HUDEP-2 (cell line): ENCODE measurements around the gene NBR1.
"Not testable (repeated sequence)": the region's sequence is repeated elsewhere in the genome, so short reads cannot be mapped to it uniquely, and the experiment has no call there.

Experiments used
- DNase-seq, 76 experiments: peaks; one replicate each; lab custom pipeline; 2025; ENCODE audit not compliant: unreplicated experiment in 76 of 76; lab: John Stamatoyannopoulos, UW

The NBR1 gene

GRCh38 chr17:43211480-43212402 is 40.7 kb downstream of the NBR1 start, which contains the start of gene TMEM106A:
TSS of gene TMEM106A (plus strand) at chr17:43211875. CDS start at chr17:43213042, 1,167 bp downstream.
- DNase-seq = peak in 73 of 76 experiments; percentile 7 to 81 (median 63)

- DNase-seq = no peak
These were observed 41.9 kb downstream of the NBR1 start for GRCh38 chr17:43212641-43213490.

- no peak for DNase-seq
These were observed 42.5 kb downstream of the NBR1 start for GRCh38 chr17:43213545-43213944.

- DNase-seq = no peak
These were observed 44.3 kb downstream of the NBR1 start for GRCh38 chr17:43215341-43215740.

- DNase-seq = no peak
These were observed 45.4 kb downstream of the NBR1 start for GRCh38 chr17:43216369-43216761.

- no peak for DNase-seq
These were observed 46.0 kb downstream of the NBR1 start for GRCh38 chr17:43216762-43217613.

GRCh38 chr17:43217614-43218087 is 46.6 kb downstream of the NBR1 start:
- no peak for DNase-seq

GRCh38 chr17:43219001-43219400 is 48.0 kb downstream of the NBR1 start:
- no peak for DNase-seq

GRCh38 chr17:43219746-43220380 is 48.8 kb downstream of the NBR1 start:
- DNase-seq = peak in 1 of 76 experiments; percentile 0

GRCh38 chr17:43220511-43221125 is 49.6 kb downstream of the NBR1 start:
- DNase-seq = no peak

- DNase-seq = no peak
These were observed 53.2 kb downstream of the NBR1 start for GRCh38 chr17:43224146-43224705.

GRCh38 chr17:43226393-43226792 is 55.4 kb downstream of the NBR1 start:
- no peak for DNase-seq

- DNase-seq = not testable (repeated sequence)
These were observed 57.2 kb downstream of the NBR1 start, which contains the start of gene CCDC200 for GRCh38 chr17:43228020-43228782. TSS of gene CCDC200 (minus strand) at chr17:43228623. CDS start at chr17:43228554, 69 bp downstream.

GRCh38 chr17:43231205-43232020 is 60.4 kb downstream of the NBR1 start:
- not testable (repeated sequence) for DNase-seq

- DNase-seq = not testable (repeated sequence)
These were observed 61.1 kb downstream of the NBR1 start for GRCh38 chr17:43232021-43232699.

- not testable (repeated sequence) for DNase-seq
These were observed 62.2 kb downstream of the NBR1 start for GRCh38 chr17:43233263-43233662.

GRCh38 chr17:43233877-43234276 is 62.9 kb downstream of the NBR1 start, which contains the start of gene RNU2-1:
TSS of gene RNU2-1 (minus strand) at chr17:43233977.
- not testable (repeated sequence) for DNase-seq
